NCI-H446 treated with DMSO at 0.1 percent for 48 hours (cell line): Measurements from ENCODE around the gene DGKZ.
"Not testable (repeated sequence)": the region's sequence is repeated elsewhere in the genome, so short reads cannot be mapped to it uniquely, and the experiment has no call there.

Experiments used
- DNase-seq: peaks from one replicate; lab custom pipeline; 2025; lab: John Stamatoyannopoulos, UW

DGKZ gene

GRCh38 chr11:46367244-46367915 lies 20.1 kb downstream of the DGKZ start:
- no peak for DNase-seq

GRCh38 chr11:46367916-46368267 lies 20.6 kb downstream of the DGKZ start:
- DNase-seq: no peak

GRCh38 chr11:46369458-46370152 lies 22.3 kb downstream of the DGKZ start:
- peak; percentile 16 for DNase-seq

GRCh38 chr11:46370253-46370652 lies 23.0 kb downstream of the DGKZ start:
- DNase-seq: no peak

- not testable (repeated sequence) for DNase-seq
Observed at GRCh38 chr11:46371262-46371661, 24.0 kb downstream of the DGKZ start.

- DNase-seq: no peak
Observed at GRCh38 chr11:46372086-46372485, 24.8 kb downstream of the DGKZ start.

GRCh38 chr11:46372501-46372900 lies 25.2 kb downstream of the DGKZ start:
- not testable (repeated sequence) for DNase-seq

- no peak for DNase-seq
Observed at GRCh38 chr11:46373787-46374740, 26.8 kb downstream of the DGKZ start.

GRCh38 chr11:46374815-46375214 lies 27.6 kb downstream of the DGKZ start:
- DNase-seq: no peak

GRCh38 chr11:46375392-46376101 lies 28.3 kb downstream of the DGKZ start:
- DNase-seq: no peak

- no peak for DNase-seq
Observed at GRCh38 chr11:46376258-46377050, 29.2 kb downstream of the DGKZ start.

GRCh38 chr11:46377290-46377689 lies 30.0 kb downstream of the DGKZ start:
- no peak for DNase-seq

GRCh38 chr11:46377831-46378230 lies 30.6 kb downstream of the DGKZ start:
- DNase-seq: no peak

- DNase-seq: no peak
Observed at GRCh38 chr11:46378296-46378695, 31.0 kb downstream of the DGKZ start.

- no peak for DNase-seq
Observed at GRCh38 chr11:46378811-46379481, 31.7 kb downstream of the DGKZ start.

- not testable (repeated sequence) for DNase-seq
Observed at GRCh38 chr11:46379482-46380293, 32.4 kb downstream of the DGKZ start.

GRCh38 chr11:46380340-46381047 lies 33.2 kb downstream of the DGKZ start:
- DNase-seq: no peak

GRCh38 chr11:46381048-46381818 lies 34.0 kb downstream of the DGKZ start, which contains the start of gene MDK:
Gene MDK (plus strand): TSS chr11:46381669. CDS start chr11:46382058, 389 bp downstream.
- DNase-seq: no peak
